ENCODE data around the gene TMEM250. TPM values are rescaled to one million over a fixed set of nuclear protein-coding genes. Genes with fewer than 3 reads are reported as not detected.

The TMEM250 gene
- total RNA-seq, 4 donors from 2014 or later, result 28.7 to 66.1 (median 45.3) TPM

DNA sequence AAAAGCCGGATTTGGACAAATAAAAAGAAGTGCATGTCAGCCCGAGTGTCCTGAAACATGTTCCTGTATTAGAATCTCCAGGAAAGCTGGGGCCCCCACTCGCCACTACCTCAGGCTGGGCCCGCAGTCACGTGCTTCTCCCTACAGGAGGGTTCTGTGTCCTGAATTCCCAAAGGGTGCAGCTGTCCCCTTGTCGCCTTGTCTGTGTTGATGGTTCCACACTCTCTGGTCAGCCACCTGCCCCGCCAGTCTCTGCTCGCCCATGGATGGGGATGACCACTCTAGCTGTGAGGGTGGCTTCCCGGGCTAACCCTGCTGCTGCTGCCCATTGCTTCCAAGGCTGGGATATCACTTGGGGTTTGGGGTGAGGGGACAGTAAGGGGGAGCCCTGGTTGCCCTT lies 3.1 kb upstream of the TMEM250 start:
- peaks cover 0 to 40% (median 19%) of the 10 kb centered on the region in 3 donors for H3K4me1 ChIP-seq
- peaks cover 0 to 3% of the 10 kb centered on the region in 2 donors for H3K36me3 ChIP-seq
- H3K27me3 ChIP-seq, result peaks cover 30% of the 10 kb centered on the region
- H3K9me3 ChIP-seq, result no peaks in the 10 kb centered on the region
- no peak overlapping the region for H3K4me3 ChIP-seq
- TF ChIP-seq EP300 (IDR thresholded peaks at IDR 0.05), result no peak
- no peak for TF ChIP-seq POLR2A (IDR thresholded peaks at IDR 0.05)
- TF ChIP-seq, protein P1, sequence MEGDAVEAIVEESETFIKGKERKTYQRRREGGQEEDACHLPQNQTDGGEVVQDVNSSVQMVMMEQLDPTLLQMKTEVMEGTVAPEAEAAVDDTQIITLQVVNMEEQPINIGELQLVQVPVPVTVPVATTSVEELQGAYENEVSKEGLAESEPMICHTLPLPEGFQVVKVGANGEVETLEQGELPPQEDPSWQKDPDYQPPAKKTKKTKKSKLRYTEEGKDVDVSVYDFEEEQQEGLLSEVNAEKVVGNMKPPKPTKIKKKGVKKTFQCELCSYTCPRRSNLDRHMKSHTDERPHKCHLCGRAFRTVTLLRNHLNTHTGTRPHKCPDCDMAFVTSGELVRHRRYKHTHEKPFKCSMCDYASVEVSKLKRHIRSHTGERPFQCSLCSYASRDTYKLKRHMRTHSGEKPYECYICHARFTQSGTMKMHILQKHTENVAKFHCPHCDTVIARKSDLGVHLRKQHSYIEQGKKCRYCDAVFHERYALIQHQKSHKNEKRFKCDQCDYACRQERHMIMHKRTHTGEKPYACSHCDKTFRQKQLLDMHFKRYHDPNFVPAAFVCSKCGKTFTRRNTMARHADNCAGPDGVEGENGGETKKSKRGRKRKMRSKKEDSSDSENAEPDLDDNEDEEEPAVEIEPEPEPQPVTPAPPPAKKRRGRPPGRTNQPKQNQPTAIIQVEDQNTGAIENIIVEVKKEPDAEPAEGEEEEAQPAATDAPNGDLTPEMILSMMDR (IDR thresholded peaks at IDR 0.05), result no peak
- H3K27ac ChIP-seq, result no peak overlapping the region
- 75 to 92% methylated on average over 5 of the region's 9 CpGs for WGBS, 2 donors (ENCODE audit: low coverage in 1 of 2)
- no peak for ATAC-seq

- peak overlapping the region in 2 of 4 donors; percentile 97 to 98 for H3K27ac ChIP-seq
- ATAC-seq, result no peak
- no peak overlapping the region for H3K4me3 ChIP-seq
- WGBS, 2 donors (ENCODE audit: low coverage in 1 of 2), result 70 to 79% methylated on average over 11 to 13 of the region's 18 CpGs
- H3K27me3 ChIP-seq, result peaks cover 22% of the 10 kb centered on the region
- peaks cover 0 to 16% of the 10 kb centered on the region in 2 donors for H3K36me3 ChIP-seq
- H3K9me3 ChIP-seq, result no peaks in the 10 kb centered on the region
- no peak for TF ChIP-seq POLR2A (IDR thresholded peaks at IDR 0.05)
- H3K4me1 ChIP-seq, result peaks cover 0 to 54% (median 19%) of the 10 kb centered on the region in 3 donors
These were observed 1.8 kb upstream of the TMEM250 start for GRCh38 chr9:136120438-136120844.

- H3K9me3 ChIP-seq, result no peaks in the 10 kb centered on the region
- H3K36me3 ChIP-seq, result peaks cover 0 to 21% of the 10 kb centered on the region in 2 donors
- peak overlapping the region in 1 of 2 donors; percentile 96 for H3K4me3 ChIP-seq
- H3K4me1 ChIP-seq, result peaks cover 0 to 56% (median 19%) of the 10 kb centered on the region in 3 donors
- peak overlapping the region; percentile 73 to 98 (median 97) for H3K27ac ChIP-seq
- WGBS, 2 donors (ENCODE audit: low coverage in 1 of 2), result 80 to 89% methylated on average over 2 to 3 of the region's 11 CpGs
- no peak for ATAC-seq
- H3K27me3 ChIP-seq, result peaks cover 19% of the 10 kb centered on the region
- TF ChIP-seq POLR2AphosphoS5 (IDR thresholded peaks at IDR 0.05) (no peak), EP300 (IDR thresholded peaks at IDR 0.05) (no peak), POLR2A (IDR thresholded peaks at IDR 0.05) (no peak)
- TF ChIP-seq, protein P1 (IDR thresholded peaks at IDR 0.05), result no peak
These were observed 1.3 kb upstream of the TMEM250 start for GRCh38 chr9:136119883-136120393.

DNA sequence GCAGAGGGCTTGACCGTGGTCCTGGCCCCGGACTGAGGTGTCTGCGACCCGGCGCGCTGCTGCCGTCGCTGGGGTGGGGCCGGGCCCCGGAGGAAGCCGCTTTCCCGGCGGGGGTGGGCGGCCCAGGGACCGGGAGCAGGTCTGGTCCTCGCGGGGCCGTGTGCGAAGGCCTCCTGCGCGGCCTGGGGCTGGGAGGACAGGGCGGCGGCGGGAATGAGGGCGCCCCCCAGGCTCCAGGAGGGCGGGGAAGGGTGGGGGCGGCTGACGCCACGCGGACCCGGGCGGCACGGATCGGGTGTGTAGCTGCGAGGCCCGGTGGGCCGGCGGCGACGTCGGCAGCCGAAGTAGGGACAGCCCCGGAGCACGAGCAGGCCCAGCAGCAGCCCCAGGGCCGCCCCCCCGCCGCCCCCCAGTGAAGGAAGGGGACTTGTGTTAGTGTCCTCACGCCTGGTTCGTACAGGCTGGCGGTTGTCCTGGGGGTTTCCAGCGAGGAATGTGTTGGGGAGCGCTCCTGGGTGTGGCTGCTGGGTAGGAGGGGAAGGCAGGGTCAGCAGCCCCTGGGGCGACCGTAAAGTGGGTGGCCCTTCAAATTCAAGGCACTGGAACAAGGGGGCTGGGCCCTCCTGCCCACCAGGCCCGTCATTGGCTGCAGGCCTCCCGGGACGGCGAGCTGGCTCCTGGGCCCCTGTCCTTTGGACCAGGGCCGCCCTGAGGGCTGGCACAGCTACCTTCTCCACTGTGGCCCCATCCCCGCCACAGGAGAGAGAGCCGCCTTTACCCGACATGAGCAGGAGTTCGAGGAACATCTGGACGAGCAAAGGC lies 597 bp upstream of the TMEM250 start:
- no peaks in the 10 kb centered on the region for H3K9me3 ChIP-seq

GRCh38 chr9:136117916-136118319 lies 757 bp downstream of the TMEM250 start:
- peaks cover 0 to 51% (median 16%) of the 10 kb centered on the region in 3 donors for H3K4me1 ChIP-seq
- no CpG with 5 or more reads among the region's 36 CpGs for WGBS, 2 donors (ENCODE audit: low coverage in 1 of 2)
- peaks cover 0 to 36% of the 10 kb centered on the region in 2 donors for H3K36me3 ChIP-seq

More for the DNA sequence above, 597 bp upstream of the TMEM250 start:
- Histone ChIP-seq H3K36me3 (peaks cover 0 to 28% of the 10 kb centered on the region in 2 donors), H3K4me3 (peak overlapping the region; percentile 63 to 96), H3K27ac (peak overlapping the region; percentile 73 to 98 (median 97)), H3K27me3 (peaks cover 12% of the 10 kb centered on the region), H3K4me1 (peaks cover 0 to 56% (median 19%) of the 10 kb centered on the region in 3 donors)
- no CpG with 5 or more reads among the region's 64 CpGs for whole genome bisulfite sequencing, 2 donors (ENCODE audit: low coverage in 1 of 2)
- ATAC-seq, result peak; percentile 37
- TF ChIP-seq POLR2A (IDR thresholded peaks at IDR 0.05), result no peak
- TF ChIP-seq, protein P1 (IDR thresholded peaks at IDR 0.05), result peak in 1 of 4 experiments; percentile 13

More at GRCh38 chr9:136117916-136118319, 757 bp downstream of the TMEM250 start:
- no peaks in the 10 kb centered on the region for H3K9me3 ChIP-seq
- TF ChIP-seq POLR2AphosphoS5 (IDR thresholded peaks at IDR 0.05) (no peak), EP300 (IDR thresholded peaks at IDR 0.05) (no peak), POLR2A (IDR thresholded peaks at IDR 0.05) (no peak)
- TF ChIP-seq, protein P1 (IDR thresholded peaks at IDR 0.05), result no peak
- no peak for ATAC-seq
- peak overlapping the region; percentile 63 to 96 for H3K4me3 ChIP-seq
- H3K27ac ChIP-seq, result peak overlapping the region; percentile 62 to 98 (median 97)
- H3K27me3 ChIP-seq, result no peaks in the 10 kb centered on the region

All from gastroesophageal sphincter (tissue), 4 donors.